Measurements from ENCODE around the gene SPDYC.

Gene SPDYC

DNA sequence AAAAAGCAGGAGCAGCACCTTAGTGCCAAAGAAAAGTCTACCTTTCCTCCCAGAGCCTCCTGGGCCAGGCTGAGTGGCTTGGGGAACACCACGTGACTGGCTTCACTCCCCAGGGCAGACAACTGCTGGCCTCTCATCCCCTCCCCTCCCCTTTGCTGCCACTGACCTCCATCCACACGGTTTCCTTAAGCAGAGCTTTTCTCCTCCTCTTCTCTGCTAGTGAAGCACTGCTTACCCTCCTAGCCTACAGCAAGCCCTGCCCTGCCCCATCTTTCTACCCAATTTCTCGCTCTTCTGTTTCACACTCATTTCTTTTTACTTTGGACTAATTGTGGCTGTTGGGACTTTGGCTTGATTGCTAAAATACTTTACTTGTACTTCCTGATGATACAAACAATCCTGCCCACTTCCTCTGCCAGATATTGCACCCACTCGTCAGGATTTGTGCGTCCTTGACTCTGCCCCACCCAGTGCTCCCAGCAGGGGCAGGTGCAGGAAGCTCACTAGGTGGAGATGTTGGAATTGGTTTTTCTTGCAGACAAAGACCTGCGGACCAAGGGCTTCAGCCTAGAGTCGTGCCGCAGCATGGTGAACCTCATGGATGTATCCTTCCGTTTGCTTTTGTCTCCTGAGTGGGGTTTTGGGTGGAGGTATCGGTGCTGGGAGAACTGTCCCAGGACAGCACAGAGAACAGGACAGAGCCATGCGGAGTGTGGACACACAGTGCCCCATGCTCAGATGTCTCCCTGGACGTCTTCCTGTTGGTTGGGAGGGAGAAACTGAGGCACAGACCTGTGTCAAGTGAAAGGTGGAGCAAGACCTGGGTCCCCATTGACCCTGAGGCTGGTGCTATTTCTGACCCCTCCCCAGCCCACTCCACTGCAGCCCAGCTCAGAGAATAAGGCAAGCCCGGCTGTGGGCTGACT, 39.0 kb downstream of the SPDYC start:
- DNase-seq, result no peak

GRCh38 chr11:65209711-65210360, 39.8 kb downstream of the SPDYC start:
- DNase-seq, result no peak

DNA sequence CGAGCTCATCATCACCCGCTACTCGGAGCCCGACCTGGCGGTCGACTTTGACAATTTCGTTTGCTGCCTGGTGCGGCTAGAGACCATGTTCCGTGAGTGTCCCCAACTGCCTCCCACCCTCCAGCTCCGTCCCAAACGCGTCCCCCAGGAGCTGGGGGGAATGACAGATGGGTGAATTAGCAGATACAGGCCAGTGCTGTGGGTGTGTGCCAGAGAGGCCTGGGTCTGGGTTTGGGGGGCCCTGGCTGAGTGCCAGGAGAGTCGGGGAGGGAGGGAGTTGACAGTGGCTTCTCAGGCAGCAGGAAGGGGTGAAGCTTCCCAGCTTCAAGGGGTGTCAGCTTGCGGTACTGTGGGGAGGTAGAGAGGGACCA, 40.3 kb downstream of the SPDYC start:
- DNase-seq, result no peak

GRCh38 chr11:65210748-65211147, 40.7 kb downstream of the SPDYC start:
- DNase-seq, result no peak

GRCh38 chr11:65211293-65212105, 41.5 kb downstream of the SPDYC start:
- DNase-seq, result no peak

DNA sequence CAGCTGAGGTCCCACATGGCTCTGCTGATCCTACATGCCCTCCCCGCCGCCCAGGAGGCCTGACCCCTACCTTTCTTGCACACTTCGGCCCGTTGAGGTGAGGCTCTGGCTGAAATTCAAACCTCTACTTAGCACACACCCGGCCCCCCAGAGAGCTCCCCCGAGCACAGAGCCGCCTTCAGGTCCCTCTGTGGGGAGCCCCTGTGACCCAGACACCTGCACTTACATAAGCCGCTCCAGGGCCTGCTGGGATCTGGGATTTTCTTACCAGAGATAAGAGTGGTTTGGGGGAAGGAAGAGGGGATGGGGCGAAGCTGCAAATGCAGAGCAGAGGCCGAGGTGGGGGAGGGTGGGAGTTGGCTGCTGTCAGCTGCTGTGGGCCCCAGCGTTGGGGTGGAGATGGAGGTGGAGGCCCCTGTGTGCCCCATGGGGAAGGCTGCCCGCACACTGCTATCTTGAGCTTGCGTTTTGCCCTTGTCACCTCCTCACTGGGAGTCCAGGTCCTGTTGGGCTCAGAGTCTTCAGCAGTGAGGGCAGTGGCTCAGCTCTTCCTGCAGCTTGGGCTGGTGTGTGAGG, 42.3 kb downstream of the SPDYC start:
- no peak for DNase-seq

DNA sequence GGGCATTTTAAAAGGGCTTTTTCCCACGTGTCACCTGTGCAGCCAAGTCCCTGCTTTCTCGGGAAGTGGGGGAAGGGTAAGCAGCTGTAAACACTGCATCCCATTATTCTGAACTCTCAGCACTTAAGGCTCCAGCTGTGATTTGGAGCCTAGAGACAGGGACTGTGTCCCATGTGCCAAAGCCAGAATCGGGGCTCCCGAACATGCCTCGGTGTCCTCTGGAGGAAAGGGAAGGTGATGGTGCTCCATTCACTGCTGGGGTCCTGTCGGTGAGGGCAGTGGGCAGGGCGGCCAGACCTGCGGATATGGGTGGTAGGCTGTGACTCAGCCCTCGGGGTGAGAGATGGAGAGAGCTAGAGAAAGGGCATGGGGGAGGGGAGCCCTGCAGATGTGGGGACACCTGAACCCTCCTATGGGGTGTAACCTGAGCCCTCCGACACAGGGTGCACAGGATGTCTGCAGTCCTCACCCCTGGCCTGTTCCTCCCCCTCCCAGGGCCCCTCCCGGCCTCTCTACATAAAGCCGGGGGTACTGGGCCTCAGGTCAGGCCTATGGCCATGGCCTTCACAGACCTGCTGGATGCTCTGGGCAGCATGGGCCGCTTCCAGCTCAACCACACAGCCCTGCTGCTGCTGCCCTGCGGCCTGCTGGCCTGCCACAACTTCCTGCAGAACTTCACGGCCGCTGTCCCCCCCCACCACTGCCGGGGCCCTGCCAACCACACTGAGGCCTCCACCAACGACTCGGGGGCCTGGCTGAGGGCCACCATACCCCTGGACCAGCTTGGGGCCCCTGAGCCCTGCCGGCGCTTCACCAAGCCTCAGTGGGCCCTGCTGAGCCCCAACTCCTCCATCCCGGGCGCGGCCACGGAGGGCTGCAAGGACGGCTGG, 43.5 kb downstream of the SPDYC start:
- no peak for DNase-seq

DNA sequence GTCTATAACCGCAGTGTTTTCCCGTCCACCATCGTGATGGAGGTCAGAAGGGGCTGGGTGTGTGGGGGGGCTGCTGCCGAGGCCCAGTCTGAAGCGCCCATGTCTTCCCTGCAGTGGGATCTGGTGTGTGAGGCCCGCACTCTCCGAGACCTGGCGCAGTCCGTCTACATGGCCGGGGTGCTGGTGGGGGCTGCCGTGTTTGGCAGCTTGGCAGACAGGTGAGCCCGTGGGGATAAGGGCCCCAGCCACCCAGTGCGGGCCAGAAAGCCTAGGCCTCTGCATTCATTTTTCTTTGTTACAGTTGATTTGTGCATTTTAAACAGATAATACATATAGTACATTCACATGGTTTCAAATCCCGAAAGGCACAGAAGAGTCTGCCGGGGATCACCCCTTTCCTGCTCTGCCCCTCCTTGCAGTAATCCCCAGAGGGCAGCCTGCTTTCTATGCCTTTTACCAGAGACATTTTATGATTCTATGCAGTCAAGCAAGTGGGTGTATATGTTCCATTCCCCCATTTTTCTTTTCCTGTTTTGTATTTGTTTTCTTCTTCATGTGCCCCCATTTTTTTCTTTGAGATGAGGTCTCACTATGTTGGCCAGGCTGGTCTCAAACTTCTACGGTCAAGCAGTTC, 44.3 kb downstream of the SPDYC start:
- no peak for DNase-seq

GRCh38 chr11:65215441-65216076, 45.5 kb downstream of the SPDYC start:
- peak; percentile 36 to 39 for DNase-seq

DNA sequence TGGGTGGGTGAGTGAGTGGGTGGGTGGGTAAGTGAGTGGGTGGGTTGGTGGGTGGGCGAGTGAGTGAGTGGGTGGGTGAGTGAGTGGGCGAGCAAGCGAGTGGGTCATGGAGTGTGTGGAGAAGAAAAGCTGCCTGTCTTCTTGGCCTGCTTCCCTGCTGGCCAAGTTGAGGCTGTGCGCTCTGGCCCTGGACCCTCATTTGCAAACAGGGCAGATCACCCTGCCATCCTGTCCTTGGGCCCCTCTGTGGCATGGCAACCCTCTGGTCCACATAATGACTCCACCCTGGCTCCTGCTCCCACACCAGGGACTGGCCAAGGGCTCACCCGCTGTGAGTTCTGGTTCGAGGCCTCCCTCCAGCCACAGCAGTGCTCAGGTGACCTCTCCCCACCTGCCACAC, 46.8 kb downstream of the SPDYC start:
- no peak for DNase-seq

DNA sequence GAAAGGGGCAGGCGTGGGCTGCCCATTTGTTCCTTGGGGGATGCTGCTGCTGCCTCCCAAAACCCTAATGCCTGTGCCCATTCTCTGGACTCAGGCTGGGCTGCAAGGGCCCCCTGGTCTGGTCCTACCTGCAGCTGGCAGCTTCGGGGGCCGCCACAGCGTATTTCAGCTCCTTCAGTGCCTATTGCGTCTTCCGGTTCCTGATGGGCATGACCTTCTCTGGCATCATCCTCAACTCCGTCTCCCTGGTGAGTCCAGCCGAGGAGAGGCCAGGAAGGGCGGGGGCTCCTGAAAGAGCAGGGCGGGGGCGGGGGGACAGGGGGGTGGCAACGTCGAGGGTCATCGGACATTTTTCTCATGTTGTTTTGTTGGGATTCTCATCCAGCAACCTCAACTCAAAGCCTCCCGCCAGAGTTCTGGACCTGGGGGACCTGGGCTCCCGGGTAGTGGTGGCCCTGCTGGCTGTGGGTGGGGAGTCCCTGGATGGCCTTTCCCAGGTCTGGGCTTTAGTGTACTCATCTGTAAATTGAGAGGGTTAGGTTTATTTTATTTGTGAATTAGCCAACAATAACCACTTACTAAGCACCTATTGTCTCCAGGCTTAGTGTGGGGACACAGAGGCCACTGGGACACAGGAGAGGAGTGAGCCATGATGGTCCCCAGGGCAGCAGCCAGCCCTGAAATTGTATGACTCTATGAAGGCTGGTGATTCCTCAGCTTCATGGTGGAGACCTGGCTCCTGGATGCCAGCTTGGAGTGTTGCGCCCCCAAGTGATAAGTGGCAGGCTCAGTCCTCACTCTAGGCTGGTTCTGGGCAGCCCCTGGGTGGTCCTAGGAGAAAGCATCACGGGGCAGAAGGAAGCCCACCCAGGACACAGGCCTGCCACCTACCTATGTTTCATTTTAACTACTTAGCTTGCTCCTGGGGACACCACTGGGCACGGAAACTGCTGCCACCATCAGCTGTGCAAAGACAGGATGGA, 47.7 kb downstream of the SPDYC start:
- DNase-seq, result no peak

- DNase-seq, result no peak
These were observed 48.4 kb downstream of the SPDYC start for GRCh38 chr11:65218446-65218845.

DNA sequence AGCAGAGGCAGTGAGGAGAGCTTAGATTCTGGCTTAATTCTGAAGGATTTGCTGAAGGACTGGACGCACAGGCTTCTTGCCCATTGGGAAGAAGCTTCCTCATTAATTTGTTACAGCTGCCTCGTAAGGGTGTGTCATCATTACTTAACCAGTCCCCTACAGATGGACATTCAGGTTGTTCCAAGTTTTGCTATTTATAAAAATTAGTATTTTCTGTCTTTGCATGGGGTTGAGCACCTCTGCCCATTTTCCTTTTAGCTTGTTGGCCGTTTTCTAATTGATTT, 49.8 kb downstream of the SPDYC start:
- no peak for DNase-seq

DNA sequence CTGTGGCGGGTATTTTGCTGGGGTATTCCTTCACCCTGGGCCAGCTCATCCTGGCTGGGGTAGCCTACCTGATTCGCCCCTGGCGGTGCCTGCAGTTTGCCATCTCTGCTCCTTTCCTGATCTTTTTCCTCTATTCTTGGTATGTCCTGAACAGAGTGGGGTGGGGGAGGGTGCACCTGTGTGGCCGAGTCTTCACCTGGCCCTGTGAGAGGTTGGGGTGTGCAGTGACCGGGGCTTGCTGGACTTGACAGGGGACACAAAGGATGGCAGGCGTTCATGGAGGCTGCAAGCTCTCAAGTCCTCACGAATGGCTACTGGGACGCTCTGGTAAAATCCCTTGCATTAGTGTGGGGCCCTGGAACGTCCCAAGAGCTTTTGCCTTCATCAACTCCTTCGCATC, 51.0 kb downstream of the SPDYC start:
- no peak for DNase-seq
